Kasumi-1 (cell line): Measurements from ENCODE around the gene MARCHF4.
"Not testable (repeated sequence)": the region's sequence is repeated elsewhere in the genome, so short reads cannot be mapped to it uniquely, and the experiment has no call there.

Experiments
- DNase-seq, 2 experiments: peaks; one replicate each; lab custom pipeline; 2025; lab: John Stamatoyannopoulos, UW

MARCHF4 gene

GRCh38 chr2:216391401-216391800 lies 19.1 kb upstream of the MARCHF4 start:
- DNase-seq = no peak

GRCh38 chr2:216389570-216389969 lies 17.3 kb upstream of the MARCHF4 start:
- no peak for DNase-seq

GRCh38 chr2:216388046-216388884 lies 16.0 kb upstream of the MARCHF4 start:
- no peak for DNase-seq

GRCh38 chr2:216387262-216387661 lies 15.0 kb upstream of the MARCHF4 start:
- DNase-seq = no peak

GRCh38 chr2:216385478-216385877 lies 13.2 kb upstream of the MARCHF4 start:
- DNase-seq = no peak

GRCh38 chr2:216384409-216384808 lies 12.1 kb upstream of the MARCHF4 start:
- not testable (repeated sequence) for DNase-seq

GRCh38 chr2:216379977-216380376 lies 7.7 kb upstream of the MARCHF4 start:
- no peak for DNase-seq

GRCh38 chr2:216375286-216375685 lies 3.0 kb upstream of the MARCHF4 start:
- DNase-seq = no peak

GRCh38 chr2:216373896-216374295 lies 1.6 kb upstream of the MARCHF4 start:
- no peak for DNase-seq

- no peak for DNase-seq
These were observed 543 bp upstream of the MARCHF4 start for GRCh38 chr2:216372761-216373291.

GRCh38 chr2:216370961-216371712 lies 1.1 kb downstream of the MARCHF4 start:
- no peak for DNase-seq

- DNase-seq = no peak
These were observed 2.5 kb downstream of the MARCHF4 start for GRCh38 chr2:216369821-216370220.

- no peak for DNase-seq
These were observed 5.4 kb downstream of the MARCHF4 start for GRCh38 chr2:216366777-216367471.

- DNase-seq = no peak
These were observed 6.8 kb downstream of the MARCHF4 start for GRCh38 chr2:216365518-216365917.

GRCh38 chr2:216363221-216363620 lies 9.1 kb downstream of the MARCHF4 start:
- DNase-seq = no peak

GRCh38 chr2:216362730-216363129 lies 9.6 kb downstream of the MARCHF4 start:
- DNase-seq = no peak

- DNase-seq = no peak
These were observed 16.6 kb downstream of the MARCHF4 start for GRCh38 chr2:216355711-216356110.

- DNase-seq = no peak
These were observed 18.0 kb downstream of the MARCHF4 start for GRCh38 chr2:216354306-216354705.

- peak; percentile 44 to 49 for DNase-seq
These were observed 19.5 kb downstream of the MARCHF4 start for GRCh38 chr2:216352653-216353270.

- DNase-seq = no peak
These were observed 20.9 kb downstream of the MARCHF4 start for GRCh38 chr2:216351172-216351925.

GRCh38 chr2:216350214-216350791 lies 22.0 kb downstream of the MARCHF4 start:
- DNase-seq = no peak
